AG04450 (cell line): ENCODE measurements around the gene CD46. TPM values are rescaled to one million over a fixed set of nuclear protein-coding genes. Genes with fewer than 3 reads are reported as not detected.

Experiments used
- CTCF ChIA-PET: fragments of 300-600, 350-600 bp; formaldehyde crosslinking; extraction: SDS; loops from one replicate; lab custom pipeline; 2022; ENCODE audit warnings: antibody characterized with exemption, inconsistent platforms; lab: Charles Lee
- POLR2A ChIA-PET: fragments of 350-600 bp; formaldehyde crosslinking; extraction: SDS; loops from one replicate; lab custom pipeline; 2021; ENCODE audit warnings: antibody characterized with exemption, inconsistent platforms; lab: Yijun Ruan, JAX
- DNase-seq: peaks from one replicate; pipeline ENCODE4 v3.0.0-alpha.2; 2011; ENCODE audit warnings: low read depth, low spot score
- H3K27ac ChIP-seq: one replicate; pipeline ENCODE4 v1.5.1; 2012; ENCODE audit warnings: low read depth, low read length, control low read depth
- H3K27me3 ChIP-seq: one replicate; pipeline ENCODE4 v1.6.0; 2012; ENCODE audit warnings: low read length; ENCODE audit not compliant: control insufficient read depth, insufficient read depth
- H3K4me3 ChIP-seq: 2 replicates; pipeline ENCODE4 v1.5.1; 2011; ENCODE audit warnings: mild to moderate bottlenecking, low read depth, low read length, control low read depth
- H3K9me3 ChIP-seq: 2 replicates; pipeline ENCODE4 v1.5.1; 2012; ENCODE audit warnings: low read length; ENCODE audit not compliant: control insufficient read depth, insufficient read depth
- CTCF ChIP-seq: IDR thresholded peaks from 2 replicates; pipeline ENCODE4 v1.5.1; 2011; ENCODE audit warnings: low read depth, low read length, control low read depth, inconsistent platforms
- polyA plus RNA-seq: library from polyadenylated mRNA; depleted of rRNA; stranded (reverse); fragments of >200 nt; gene quantifications from 2 replicates; pipeline ENCODE4 v1.2.3, GENCODE V29; 2011

The CD46 gene
- polyA plus RNA-seq, 1 experiment = 148 TPM

- no peak for TF ChIP-seq CTCF
These were observed 48.3 kb downstream of the CD46 start for GRCh38 chr1:207799989-207800648.

GRCh38 chr1:207801819-207802218 lies 50.0 kb downstream of the CD46 start:
- Histone ChIP-seq H3K27me3 (no peaks in the 10 kb centered on the region), H3K27ac (peak overlapping the region; percentile 2), H3K9me3 (no peaks in the 10 kb centered on the region), H3K4me3 (no peak overlapping the region)
- CTCF ChIA-PET = interaction anchor here (1.4 kb wide), 1 partner anchor 22 kb away, joined by 5 read pairs; no protein-coding TSS in a partner anchor
- POLR2A ChIA-PET = interaction anchor here (0.6 kb wide), 1 partner anchor 22 kb away, joined by 5 read pairs; no protein-coding TSS in a partner anchor
- no peak for TF ChIP-seq CTCF
- no peak for DNase-seq

More at GRCh38 chr1:207799989-207800648, 48.3 kb downstream of the CD46 start:
- no peak for DNase-seq
- Histone ChIP-seq H3K4me3 (no peak overlapping the region), H3K27me3 (no peaks in the 10 kb centered on the region), H3K9me3 (no peaks in the 10 kb centered on the region), H3K27ac (no peak overlapping the region)
- CTCF ChIA-PET = interaction anchor here (1.4 kb wide), 1 partner anchor 69 kb away, joined by 5 read pairs; no protein-coding TSS in a partner anchor
- POLR2A ChIA-PET = no interaction called here

GRCh38 chr1:207803678-207804077 lies 51.8 kb downstream of the CD46 start:
- Histone ChIP-seq H3K27me3 (no peaks in the 10 kb centered on the region), H3K9me3 (no peaks in the 10 kb centered on the region; the same call in 1 of the 2 replicates), H3K27ac (no peak overlapping the region), H3K4me3 (no peak overlapping the region)
- no peak for DNase-seq
- POLR2A ChIA-PET = no interaction called here
- no peak for TF ChIP-seq CTCF
- CTCF ChIA-PET = no interaction called here

- TF ChIP-seq CTCF = no peak
- CTCF ChIA-PET = interaction anchor here (1.0 to 3.0 kb wide), 5 partner anchors 8 to 158 kb away, joined by 3 to 27 read pairs (median 15); no protein-coding TSS in a partner anchor
- no peaks in the 10 kb centered on the region; the same call in 1 of the 2 replicates for H3K9me3 ChIP-seq
- no peak overlapping the region for H3K4me3 ChIP-seq
- DNase-seq = no peak
- POLR2A ChIA-PET = interaction anchor here (1.3 to 1.9 kb wide), 2 partner anchors 14 to 19 kb away, joined by 4 read pairs; no protein-coding TSS in a partner anchor
- H3K27me3 ChIP-seq = no peaks in the 10 kb centered on the region
- H3K27ac ChIP-seq = peak overlapping the region; percentile 11
These were observed 53.0 kb downstream of the CD46 start for GRCh38 chr1:207804721-207805468.
